ENCODE results near the gene SMU1.

DNA sequence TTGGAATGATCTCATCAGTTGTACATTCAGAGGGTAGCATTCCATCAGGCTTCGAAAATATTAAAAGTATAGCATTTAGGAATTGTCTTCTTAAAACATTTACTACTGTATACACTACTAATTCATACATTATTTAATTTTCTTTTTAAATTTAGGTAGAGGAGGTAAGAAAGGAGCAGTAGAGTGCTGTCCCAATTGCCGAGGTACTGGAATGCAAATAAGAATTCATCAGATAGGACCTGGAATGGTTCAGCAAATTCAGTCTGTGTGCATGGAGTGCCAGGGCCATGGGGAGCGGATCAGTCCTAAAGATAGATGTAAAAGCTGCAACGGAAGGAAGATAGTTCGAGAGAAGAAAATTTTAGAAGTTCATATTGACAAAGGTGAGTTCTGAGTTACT lies 46.2 kb downstream of the SMU1 start:
- TF ChIP-seq ZFX (IDR thresholded peaks at IDR 0.05; ENCODE audit: borderline replicate concordance) (no peak), CTCF (IDR thresholded peaks at IDR 0.05) (no peak)

All from 22Rv1 (cell line).